Vagina (tissue), 2 donors: ENCODE results near the gene C2orf15. TPM values are rescaled to one million over a fixed set of nuclear protein-coding genes. Genes with fewer than 3 reads are reported as not detected.

Experiments used
- DNase-seq, 2 donors: peaks; one replicate each; pipeline ENCODE4 v3.0.0-alpha.2; 2017; ENCODE audit errors: extremely low spot score in 2 of 2
- H3K27ac ChIP-seq: fragments of 200-600 bp; sonication (generic); one replicate; pipeline ENCODE4 v1.5.1; 2019
- H3K27me3 ChIP-seq: fragments of 200-600 bp; sonication (generic); one replicate; pipeline ENCODE4 v1.5.1; 2019
- H3K36me3 ChIP-seq, 2 donors: fragments of 200-600 bp; sonication (generic); one replicate each; pipeline ENCODE4 v1.5.1; 2017 to 2019
- H3K4me1 ChIP-seq: fragments of 200-600 bp; sonication (generic); one replicate; pipeline ENCODE4 v1.5.1; 2019
- H3K4me3 ChIP-seq, 2 donors: fragments of 200-600 bp; sonication (generic); 1 replicate in 1 of 2; 2 replicates in 1 of 2; pipeline ENCODE4 v1.5.1; 2016 to 2019
- H3K9me3 ChIP-seq: fragments of 200-600 bp; sonication (generic); one replicate; pipeline ENCODE4 v1.5.1; 2019
- POLR2A ChIP-seq, 2 donors: fragments of 450-650 bp; IDR thresholded peaks; one replicate each; pipeline ENCODE4 v1.6.1; 2017; ENCODE audit warnings: antibody characterized with exemption in 2 of 2, mild to moderate bottlenecking in 2 of 2, moderate library complexity in 2 of 2
- POLR2AphosphoS5 ChIP-seq, 2 donors: sonication (generic); formaldehyde crosslinking; IDR thresholded peaks; one replicate each; pipeline ENCODE4 v1.9.0; 2017; ENCODE audit warnings: antibody characterized with exemption in 2 of 2, mild to moderate bottlenecking in 2 of 2, low read depth in 1 of 2; ENCODE audit not compliant: insufficient read depth in 1 of 2
- intact Hi-C: fragments of 100-400 bp; cut with DNase I; formaldehyde crosslinking; loops from one replicate; pipeline ENCODE4 v1.15.1; 2023
- total RNA-seq: library from RNA; depleted of rRNA; stranded (reverse); fragments of >200 nt; gene quantifications from one replicate; pipeline ENCODE4 v1.2.3, GENCODE V29; 2016
- TF ChIP-seq, protein P1 (sequence below), 3 experiments: fragments of 450-650 bp in 2 of 3; fragments of 200-600 bp in 1 of 3; sonication (generic) in 1 of 3; IDR thresholded peaks; one replicate each; pipeline ENCODE4 v1.5.1; 2017 to 2019; ENCODE audit warnings: antibody characterized with exemption in 3 of 3, mild to moderate bottlenecking in 2 of 3, moderate library complexity in 2 of 3

The C2orf15 gene, protein sequence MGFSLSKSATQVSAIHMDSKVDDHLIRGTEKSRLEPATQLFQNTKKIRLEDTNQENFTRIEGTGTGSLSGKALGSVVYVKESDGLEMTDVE
- total RNA-seq: not detected

DNA sequence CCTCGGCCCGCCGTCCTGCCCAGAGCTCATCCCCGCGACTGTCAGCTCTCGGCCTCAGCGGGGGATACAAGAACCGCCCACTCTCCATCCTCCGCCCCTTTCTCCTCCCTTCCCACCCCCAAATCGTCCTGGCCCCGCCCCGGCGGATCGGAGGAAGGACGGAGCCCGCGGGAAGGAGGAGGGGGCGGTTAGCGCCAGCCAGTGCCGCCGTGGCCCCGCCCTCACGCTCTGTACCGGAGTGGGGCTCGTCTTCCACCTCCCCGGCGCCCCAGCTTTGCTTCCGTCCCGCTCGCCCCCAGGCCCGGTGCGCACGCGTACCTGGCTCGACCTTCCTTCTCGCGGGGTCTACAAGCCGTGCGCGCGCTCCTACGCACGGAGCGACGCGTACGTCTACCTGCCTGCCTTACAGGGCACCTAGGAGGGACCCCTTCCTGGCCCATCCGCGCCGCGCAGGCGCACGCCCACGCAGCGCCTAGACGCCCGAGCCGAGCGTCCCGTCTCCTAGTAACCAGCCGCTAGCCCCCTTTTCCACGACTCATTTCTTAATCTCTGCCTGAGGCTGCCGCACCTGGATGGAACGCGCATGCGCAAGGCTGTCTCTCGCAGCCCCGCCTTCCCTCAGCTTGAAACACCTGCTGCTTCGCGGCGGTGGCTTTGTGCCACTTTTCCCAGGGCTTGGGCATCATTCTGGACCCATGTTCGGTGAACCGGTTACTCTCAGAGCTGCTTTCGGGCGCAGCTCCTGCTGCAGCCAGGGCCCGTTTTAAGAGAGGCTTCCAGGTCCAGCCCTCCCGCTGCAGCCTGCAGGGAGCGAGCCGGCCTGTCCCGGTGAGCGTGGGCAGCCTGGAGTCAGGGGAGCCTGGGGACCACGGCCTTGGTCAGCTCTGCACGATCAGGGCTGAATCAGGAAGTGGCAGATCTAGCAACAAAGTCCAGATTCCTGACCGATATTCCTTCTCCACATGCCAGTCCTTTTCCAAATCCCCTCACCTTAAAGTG, at the start of gene C2orf15:
Gene C2orf15, plus strand, starts transcription at position 598 of the 999 bp plus-strand sequence. CDS start 8,852 bp downstream, outside the sequence.
- DNase-seq: peak in 1 of 2 donors; percentile 92
- peak; percentile 83 to 91 for TF ChIP-seq POLR2A (IDR thresholded peaks at IDR 0.05)
- peak; percentile 52 to 96 for TF ChIP-seq POLR2AphosphoS5 (IDR thresholded peaks at IDR 0.05; ENCODE audit: insufficient read depth in 1 of 2, low read depth in 1 of 2)
- TF ChIP-seq, protein P1, sequence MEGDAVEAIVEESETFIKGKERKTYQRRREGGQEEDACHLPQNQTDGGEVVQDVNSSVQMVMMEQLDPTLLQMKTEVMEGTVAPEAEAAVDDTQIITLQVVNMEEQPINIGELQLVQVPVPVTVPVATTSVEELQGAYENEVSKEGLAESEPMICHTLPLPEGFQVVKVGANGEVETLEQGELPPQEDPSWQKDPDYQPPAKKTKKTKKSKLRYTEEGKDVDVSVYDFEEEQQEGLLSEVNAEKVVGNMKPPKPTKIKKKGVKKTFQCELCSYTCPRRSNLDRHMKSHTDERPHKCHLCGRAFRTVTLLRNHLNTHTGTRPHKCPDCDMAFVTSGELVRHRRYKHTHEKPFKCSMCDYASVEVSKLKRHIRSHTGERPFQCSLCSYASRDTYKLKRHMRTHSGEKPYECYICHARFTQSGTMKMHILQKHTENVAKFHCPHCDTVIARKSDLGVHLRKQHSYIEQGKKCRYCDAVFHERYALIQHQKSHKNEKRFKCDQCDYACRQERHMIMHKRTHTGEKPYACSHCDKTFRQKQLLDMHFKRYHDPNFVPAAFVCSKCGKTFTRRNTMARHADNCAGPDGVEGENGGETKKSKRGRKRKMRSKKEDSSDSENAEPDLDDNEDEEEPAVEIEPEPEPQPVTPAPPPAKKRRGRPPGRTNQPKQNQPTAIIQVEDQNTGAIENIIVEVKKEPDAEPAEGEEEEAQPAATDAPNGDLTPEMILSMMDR (IDR thresholded peaks at IDR 0.05): no peak
- intact Hi-C loops: no loop called here
- no peaks in the 10 kb centered on the region for H3K36me3 ChIP-seq
- no peaks in the 10 kb centered on the region for H3K27me3 ChIP-seq
- peak within 1 kb of the TSS; percentile 61 to 78 for H3K4me3 ChIP-seq
- peak within 1 kb of the TSS; percentile 89 for H3K27ac ChIP-seq
- H3K4me1 ChIP-seq: peaks cover 17% of the 10 kb centered on the region
- H3K9me3 ChIP-seq: no peaks in the 10 kb centered on the region

DNA sequence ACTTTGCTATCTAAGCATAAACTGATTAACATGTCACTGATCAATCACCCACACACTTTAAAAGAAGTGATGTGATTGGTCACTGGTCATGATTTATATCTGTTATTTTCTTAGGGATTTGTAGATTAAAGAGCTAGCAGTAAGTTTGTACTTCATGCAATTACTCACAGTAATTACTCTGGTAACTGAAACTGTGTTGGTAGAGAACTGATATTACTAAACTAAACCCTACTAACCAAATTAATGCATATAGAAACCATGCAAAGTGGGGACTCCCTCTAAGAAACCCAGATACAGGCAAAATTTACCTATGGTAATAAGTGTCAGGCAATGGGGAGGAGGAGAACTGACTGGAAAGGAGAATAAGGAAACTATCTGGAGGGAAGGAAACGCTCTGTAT, 44.8 kb upstream of the C2orf15 start:
- no peak overlapping the region for H3K27ac ChIP-seq
- intact Hi-C loops: no loop called here
- no peaks in the 10 kb centered on the region for H3K27me3 ChIP-seq
- H3K4me1 ChIP-seq: no peaks in the 10 kb centered on the region
- H3K9me3 ChIP-seq: peaks cover 4% of the 10 kb centered on the region
- no peaks in the 10 kb centered on the region for H3K36me3 ChIP-seq
- TF ChIP-seq POLR2A (IDR thresholded peaks at IDR 0.05): no peak
- TF ChIP-seq POLR2AphosphoS5 (IDR thresholded peaks at IDR 0.05; ENCODE audit: insufficient read depth in 1 of 2, low read depth in 1 of 2): no peak
- TF ChIP-seq, protein P1 (IDR thresholded peaks at IDR 0.05): no peak
- DNase-seq: no peak
- H3K4me3 ChIP-seq: no peak overlapping the region

DNA sequence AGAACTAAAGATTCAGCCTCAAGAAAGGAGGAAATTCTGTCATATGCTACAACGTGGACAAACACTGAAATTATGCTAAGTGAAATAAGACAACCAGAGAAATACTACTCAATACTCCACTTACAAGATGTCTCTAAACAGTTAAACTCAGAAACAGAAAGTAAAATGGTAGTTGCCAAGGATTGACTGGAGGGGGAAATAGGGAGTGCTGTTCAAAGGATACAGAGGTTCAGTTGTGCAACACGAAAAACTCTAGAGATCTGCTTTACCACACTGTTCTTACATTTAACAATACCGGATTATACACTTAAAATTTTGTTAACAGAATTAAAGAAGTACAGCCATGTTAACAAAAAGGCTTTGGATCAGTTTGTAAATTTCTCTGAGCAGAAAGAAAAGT, 39.8 kb upstream of the C2orf15 start:
- Histone ChIP-seq H3K4me1 (no peaks in the 10 kb centered on the region), H3K9me3 (no peaks in the 10 kb centered on the region), H3K4me3 (no peak overlapping the region), H3K27me3 (no peaks in the 10 kb centered on the region), H3K36me3 (no peaks in the 10 kb centered on the region), H3K27ac (no peak overlapping the region)
- TF ChIP-seq POLR2A (IDR thresholded peaks at IDR 0.05): no peak
- TF ChIP-seq, protein P1 (IDR thresholded peaks at IDR 0.05): no peak
- no peak for DNase-seq
- intact Hi-C loops: no loop called here

DNA sequence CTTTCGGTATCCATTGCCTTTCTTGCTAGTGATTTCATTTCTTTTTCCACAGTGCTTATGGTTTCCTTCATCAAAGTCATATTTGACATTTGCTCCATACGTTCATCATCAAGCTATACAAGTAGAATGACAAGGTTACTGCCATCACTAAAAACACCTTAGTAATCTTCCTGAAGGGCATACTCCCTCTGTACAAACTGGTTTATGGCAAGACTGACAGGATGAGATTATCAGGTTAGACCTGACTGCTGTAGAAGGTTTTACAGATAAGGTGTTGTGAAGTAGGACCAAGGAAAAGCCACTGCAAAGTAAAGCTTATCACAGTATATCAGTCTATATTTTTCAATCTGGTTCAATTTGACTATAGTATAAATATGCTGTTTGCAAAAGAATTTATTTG, 37.5 kb upstream of the C2orf15 start:
- no peaks in the 10 kb centered on the region for H3K27me3 ChIP-seq
- no peak for DNase-seq
- H3K27ac ChIP-seq: no peak overlapping the region
- no peaks in the 10 kb centered on the region for H3K36me3 ChIP-seq
- no peaks in the 10 kb centered on the region for H3K4me1 ChIP-seq
- TF ChIP-seq, protein P1 (IDR thresholded peaks at IDR 0.05): no peak
- no peak for TF ChIP-seq POLR2AphosphoS5 (IDR thresholded peaks at IDR 0.05; ENCODE audit: insufficient read depth in 1 of 2, low read depth in 1 of 2)
- TF ChIP-seq POLR2A (IDR thresholded peaks at IDR 0.05): no peak
- no peaks in the 10 kb centered on the region for H3K9me3 ChIP-seq
- intact Hi-C loops: no loop called here
- no peak overlapping the region for H3K4me3 ChIP-seq

DNA sequence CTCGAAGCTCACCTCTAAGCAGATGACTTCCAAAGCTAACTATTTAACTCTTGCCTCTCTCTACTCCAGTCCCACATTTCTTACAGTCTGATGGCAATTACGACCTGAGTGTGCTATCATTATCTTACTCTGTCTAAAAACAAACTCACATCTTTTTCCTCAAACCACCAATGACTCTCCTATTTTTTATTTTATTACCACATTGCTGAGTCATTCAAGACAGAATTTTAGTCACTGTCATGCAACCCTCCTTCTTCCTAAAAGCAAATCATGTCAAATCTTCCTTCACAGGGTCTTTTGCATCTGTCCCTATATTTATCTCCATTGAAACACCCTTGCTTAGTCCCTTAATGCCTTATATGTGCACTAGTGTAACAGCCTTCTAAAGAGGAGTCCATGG, 34.6 kb upstream of the C2orf15 start:
- H3K27ac ChIP-seq: no peak overlapping the region
- intact Hi-C loops: no loop called here
- no peak overlapping the region for H3K4me3 ChIP-seq
- H3K36me3 ChIP-seq: no peaks in the 10 kb centered on the region
- TF ChIP-seq POLR2AphosphoS5 (IDR thresholded peaks at IDR 0.05; ENCODE audit: insufficient read depth in 1 of 2, low read depth in 1 of 2) (no peak), POLR2A (IDR thresholded peaks at IDR 0.05) (no peak)
- TF ChIP-seq, protein P1 (IDR thresholded peaks at IDR 0.05): no peak
- no peaks in the 10 kb centered on the region for H3K27me3 ChIP-seq
- DNase-seq: no peak
- no peaks in the 10 kb centered on the region for H3K9me3 ChIP-seq
- no peaks in the 10 kb centered on the region for H3K4me1 ChIP-seq
